Measurements from ENCODE around the gene MAP4K4.
"Not testable (repeated sequence)": the region's sequence is repeated elsewhere in the genome, so short reads cannot be mapped to it uniquely, and the experiment has no call there.

Gene MAP4K4

GRCh38 chr2:101745711-101746694 is 48.5 kb downstream of the MAP4K4 start:
- peak; percentile 55 for DNase-seq

DNA sequence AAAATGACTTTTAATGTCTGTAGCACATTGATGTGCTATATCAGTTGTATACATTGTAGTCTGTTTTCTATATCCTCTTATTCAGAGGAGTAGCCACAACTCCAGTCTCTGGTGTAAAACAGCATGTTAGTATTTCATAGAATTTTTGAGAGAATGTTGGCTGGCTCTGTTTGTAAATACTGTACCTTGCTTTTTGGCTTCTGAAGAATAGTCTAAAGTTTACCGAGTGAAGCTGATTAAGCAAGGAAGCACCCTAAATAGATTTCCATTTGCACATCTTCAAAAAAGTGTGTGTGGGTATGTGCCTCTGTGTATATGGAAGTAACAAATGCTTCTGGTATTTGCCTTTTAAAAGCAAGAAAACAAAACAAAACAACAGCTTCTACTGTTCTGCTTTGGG is 50.5 kb downstream of the MAP4K4 start:
- DNase-seq, result no peak

DNA sequence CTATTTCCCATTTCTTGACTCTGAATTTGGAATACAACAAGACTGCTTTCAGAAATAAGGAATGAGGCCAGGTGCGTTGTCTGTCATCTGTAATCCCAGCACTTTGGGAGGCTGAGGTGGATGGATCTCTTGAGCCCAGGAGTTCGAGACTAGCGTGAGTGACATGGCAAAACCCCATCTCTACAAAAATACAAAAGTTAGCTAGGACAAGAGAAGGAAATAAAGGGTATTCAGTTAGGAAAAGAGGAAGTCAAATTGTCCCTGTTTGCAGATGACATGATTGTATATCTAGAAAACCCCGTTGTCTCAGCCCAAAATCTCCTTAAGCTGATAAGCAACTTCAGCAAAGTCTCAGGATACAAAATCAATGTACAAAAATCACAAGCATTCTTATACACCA is 51.0 kb downstream of the MAP4K4 start:
- DNase-seq, result not testable (repeated sequence)

DNA sequence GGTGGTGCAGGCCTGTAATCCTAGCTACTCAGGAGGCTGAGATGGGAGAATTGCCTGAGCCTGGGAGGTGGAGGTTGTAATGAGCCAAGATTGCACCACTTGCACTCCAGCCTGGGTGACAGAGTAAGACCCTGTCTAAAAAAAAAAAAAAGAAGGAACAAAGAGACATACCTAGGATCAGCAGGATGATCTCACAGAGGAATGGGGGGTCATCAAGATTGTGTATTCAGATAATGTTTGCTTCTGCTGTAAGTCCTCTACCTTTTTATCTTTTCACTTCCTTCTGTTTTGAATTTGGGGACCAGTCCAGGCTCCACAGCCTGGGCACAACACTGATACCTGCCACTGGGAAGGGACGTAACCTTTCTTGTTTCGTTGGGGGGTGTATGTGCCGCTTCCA is 53.2 kb downstream of the MAP4K4 start:
- DNase-seq, result no peak

GRCh38 chr2:101751276-101751815 is 53.8 kb downstream of the MAP4K4 start:
- DNase-seq, result no peak

GRCh38 chr2:101751875-101752619 is 54.5 kb downstream of the MAP4K4 start:
- no peak for DNase-seq

GRCh38 chr2:101752716-101753616 is 55.5 kb downstream of the MAP4K4 start:
- no peak for DNase-seq

GRCh38 chr2:101753720-101754490 is 56.4 kb downstream of the MAP4K4 start:
- no peak for DNase-seq

DNA sequence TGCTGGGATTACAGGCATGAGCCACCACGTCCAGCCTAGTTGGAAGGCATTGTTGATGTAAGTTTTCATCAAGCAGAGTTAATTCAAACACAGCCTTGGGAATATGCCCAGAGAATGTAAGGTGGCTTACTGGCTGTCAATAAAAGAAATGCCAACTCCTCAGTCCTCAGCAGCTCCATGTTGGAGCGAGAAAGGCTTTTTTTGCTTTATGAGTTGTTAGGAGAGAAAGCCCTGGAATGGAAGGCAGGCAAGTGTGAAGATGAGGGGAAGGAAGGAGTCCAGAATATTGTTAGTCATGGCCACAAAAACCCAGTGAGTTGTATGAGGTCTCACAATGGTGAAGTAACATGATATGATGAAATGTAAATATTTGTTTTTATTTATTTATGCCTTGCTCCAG is 57.1 kb downstream of the MAP4K4 start:
- no peak for DNase-seq

GRCh38 chr2:101756266-101756665 is 58.8 kb downstream of the MAP4K4 start:
- no peak for DNase-seq

DNA sequence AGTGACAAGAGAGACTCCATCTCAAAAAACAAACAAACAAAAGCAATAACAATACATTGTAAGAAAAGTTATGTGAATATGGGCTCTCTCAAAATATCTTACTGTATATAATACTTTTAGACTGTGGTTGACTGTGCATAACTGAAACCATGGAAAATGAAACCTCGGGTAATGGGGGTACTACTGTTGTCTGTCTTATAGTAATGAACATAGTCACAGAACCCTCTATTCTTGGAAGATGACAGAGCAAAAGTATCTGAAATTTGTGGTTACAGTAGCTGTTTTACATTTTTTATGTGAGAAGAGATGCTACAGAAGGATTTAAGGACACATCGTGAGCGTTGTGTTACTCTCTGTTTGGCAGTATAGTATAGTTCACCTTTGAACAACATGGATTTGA is 60.5 kb downstream of the MAP4K4 start:
- DNase-seq, result no peak

DNA sequence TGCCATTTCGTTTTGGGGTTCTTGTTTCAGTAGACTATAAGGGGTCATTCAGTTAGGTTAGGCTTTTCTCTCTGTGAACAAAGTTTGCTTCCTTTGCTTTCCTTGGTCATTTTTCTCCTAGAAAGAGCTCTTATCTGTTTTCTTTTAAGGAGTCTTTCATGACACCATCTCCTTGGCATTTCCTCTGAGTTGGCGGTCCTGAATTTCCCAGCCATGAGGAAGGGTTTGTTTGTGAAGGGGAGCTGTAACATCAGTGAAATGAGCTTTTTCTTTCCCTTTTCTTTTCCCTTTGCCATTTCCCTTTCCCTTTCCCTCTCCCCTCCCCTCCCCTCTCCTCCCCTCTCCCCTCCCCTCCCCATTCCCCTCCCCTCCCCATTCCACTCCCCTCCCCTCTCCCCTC is 61.7 kb downstream of the MAP4K4 start:
- peak; percentile 93 for DNase-seq

- DNase-seq, result no peak
Observed at GRCh38 chr2:101762451-101763171, 65.1 kb downstream of the MAP4K4 start.

DNA sequence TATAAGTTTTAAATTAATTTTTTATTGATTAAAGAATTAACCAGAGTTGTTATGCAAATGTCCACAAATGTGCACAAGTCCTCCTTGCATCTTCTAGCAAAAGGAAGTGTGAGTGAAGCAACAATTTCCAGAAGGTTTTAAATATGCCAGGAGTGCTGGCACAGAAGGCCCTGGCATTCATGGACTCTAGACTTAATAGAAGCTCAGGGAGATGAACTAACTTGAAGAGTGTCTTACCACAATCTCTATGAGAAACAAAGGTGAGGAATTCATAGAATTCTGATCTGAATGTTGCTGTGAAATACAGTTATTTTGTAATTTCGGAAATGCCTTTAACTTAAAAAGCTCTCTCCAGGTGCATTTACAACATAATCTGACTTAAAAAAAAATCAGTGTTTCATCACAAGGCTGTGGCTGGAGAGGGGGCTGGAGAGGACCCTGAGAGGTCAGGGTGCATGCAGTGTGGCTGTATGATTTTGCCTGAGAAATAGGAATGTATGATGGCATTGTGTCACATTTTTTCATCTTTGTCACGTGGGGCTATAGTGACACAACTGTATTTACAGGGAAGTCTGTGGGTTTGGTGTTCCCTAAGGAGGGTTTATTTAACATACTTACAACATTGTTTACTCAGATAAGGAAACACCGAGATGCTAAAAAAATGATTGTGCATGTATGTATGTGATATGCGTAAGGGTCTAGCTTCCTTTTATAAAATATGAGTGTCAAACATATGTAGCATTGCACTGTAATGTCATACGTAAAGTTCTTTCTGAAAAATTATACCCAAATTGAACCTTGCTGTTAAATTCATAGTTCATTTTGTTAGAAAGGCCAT is 66.2 kb downstream of the MAP4K4 start:
- DNase-seq, result peak; percentile 60

DNA sequence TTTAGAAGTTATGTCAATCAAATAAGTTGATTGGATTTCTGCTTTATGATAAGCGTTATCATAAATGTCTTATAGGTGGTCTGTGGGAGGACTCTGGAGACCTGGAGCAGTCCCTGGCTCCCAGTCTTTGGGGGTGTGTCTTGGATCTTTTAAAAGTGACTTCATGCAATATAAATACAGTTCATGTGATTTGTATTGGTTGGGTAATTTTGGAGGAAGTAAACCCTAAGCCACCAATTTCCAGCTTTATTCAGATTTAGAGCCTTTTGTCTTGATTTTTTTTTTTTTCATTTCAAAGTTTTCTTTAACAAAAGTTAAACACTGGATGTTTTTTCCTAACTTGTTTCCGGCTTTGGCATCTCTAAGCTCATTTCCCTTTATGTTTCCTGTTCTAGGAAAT is 68.8 kb downstream of the MAP4K4 start:
- DNase-seq, result no peak

DNA sequence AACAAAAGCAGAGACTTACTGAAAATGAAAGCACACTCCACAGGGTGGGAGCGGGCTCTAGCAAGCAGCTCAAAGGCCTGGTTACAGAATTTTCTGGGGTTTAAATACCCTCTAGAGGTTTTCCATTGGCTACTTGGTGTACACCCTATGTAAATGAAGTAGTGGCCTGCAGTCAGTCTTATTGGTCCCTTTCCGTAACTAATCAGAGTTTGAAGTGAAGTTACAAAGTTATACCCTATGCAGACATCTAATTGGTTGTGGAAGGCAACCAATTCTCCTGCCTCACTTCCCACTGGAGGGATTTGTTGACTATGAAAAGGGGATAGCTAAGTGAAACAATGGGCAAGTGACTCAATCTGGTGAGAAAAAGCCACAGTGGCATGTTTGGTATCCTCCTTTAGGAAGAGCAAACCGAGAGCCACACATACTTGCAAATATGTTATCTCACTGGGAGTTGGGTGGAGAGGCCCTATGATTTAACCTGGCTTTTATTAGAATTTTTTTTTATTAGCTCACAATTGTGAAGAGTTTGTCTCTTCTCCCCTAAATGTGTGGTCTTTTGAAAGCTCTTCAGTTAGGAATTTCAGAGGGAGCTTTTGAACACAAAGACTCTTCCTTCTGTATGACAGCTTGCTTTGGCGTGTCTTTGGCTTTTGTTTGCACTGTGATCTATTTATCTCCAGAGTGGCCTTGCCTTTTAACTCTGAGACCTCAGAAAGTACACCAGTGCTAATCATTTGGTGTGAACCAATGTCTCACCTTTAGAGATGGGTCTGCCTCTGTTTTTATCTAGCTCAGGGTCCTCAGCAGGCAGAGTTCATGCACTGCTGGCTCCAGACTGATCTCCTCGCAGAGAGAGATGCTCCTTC is 69.6 kb downstream of the MAP4K4 start:
- DNase-seq, result peak; percentile 87

DNA sequence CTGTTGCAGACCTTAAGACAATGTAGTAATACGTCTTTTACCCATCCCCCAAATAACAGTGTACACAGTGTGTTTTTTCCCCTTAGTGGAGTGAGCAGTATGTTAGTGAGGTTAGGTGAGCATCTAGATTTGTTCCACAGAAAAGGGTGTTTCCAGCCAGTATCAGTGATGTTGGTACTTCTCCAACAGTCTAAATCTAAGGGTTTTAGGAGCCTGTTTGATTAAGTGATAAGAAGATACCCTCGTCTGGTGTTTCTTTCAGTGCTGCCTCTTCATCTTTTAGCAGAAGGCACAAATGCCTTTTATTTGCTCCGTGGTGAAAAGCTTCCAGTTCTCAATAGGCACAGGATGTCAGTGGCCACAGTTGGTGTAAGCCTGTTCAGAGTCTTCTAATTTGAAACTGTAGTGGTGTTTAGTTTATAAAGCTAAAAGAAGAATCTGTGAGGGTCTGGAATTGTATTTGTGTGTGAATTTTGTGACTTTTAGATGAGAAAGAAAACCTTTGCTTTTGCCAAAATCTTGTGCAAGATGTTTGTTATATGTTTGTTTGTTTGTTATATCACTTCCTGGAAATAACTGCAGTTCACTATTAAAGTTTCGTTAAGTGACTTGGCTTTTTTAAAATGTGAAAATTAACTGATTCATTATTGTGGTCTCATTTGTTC is 71.2 kb downstream of the MAP4K4 start:
- DNase-seq, result no peak

- DNase-seq, result not testable (repeated sequence)
Observed at GRCh38 chr2:101769726-101770125, 72.2 kb downstream of the MAP4K4 start.

GRCh38 chr2:101770726-101771125 is 73.2 kb downstream of the MAP4K4 start:
- peak; percentile 55 for DNase-seq

All from NCI-H226 (cell line).